Ascending aorta (tissue), 2 donors: ENCODE measurements around the gene PICK1. TPM values are rescaled to one million over a fixed set of nuclear protein-coding genes. Genes with fewer than 3 reads are reported as not detected.

Experiments
- DNase-seq, 2 donors: peaks; one replicate each; pipeline ENCODE4 v3.0.0-alpha.2; 2019; ENCODE audit warnings: low spot score in 2 of 2
- H3K27ac ChIP-seq, 2 donors: fragments of 200-600 bp; sonication (generic); one replicate each; pipeline ENCODE4 v1.5.1; 2016 to 2017; ENCODE audit warnings: mild to moderate bottlenecking in 1 of 2
- H3K27me3 ChIP-seq: fragments of 200-600 bp; sonication (generic); one replicate; pipeline ENCODE4 v1.5.1; 2017
- H3K36me3 ChIP-seq, 2 donors: fragments of 200-600 bp; sonication (generic); one replicate each; pipeline ENCODE4 v1.5.1; 2016
- H3K4me1 ChIP-seq, 2 donors: fragments of 200-600 bp; sonication (generic); one replicate each; pipeline ENCODE4 v1.5.1; 2016 to 2017; ENCODE audit warnings: mild to moderate bottlenecking in 1 of 2
- H3K4me3 ChIP-seq, 2 donors: fragments of 200-600 bp; sonication (generic); one replicate each; pipeline ENCODE4 v1.5.1; 2016 to 2017; ENCODE audit warnings: mild to moderate bottlenecking in 1 of 2
- H3K9me3 ChIP-seq, 2 donors: fragments of 200-600 bp; sonication (generic); one replicate each; pipeline ENCODE4 v1.5.1; 2016
- intact Hi-C: fragments of 100-400 bp; cut with DNase I; formaldehyde crosslinking; loops from one replicate; pipeline ENCODE4 v1.15.1; 2023
- total RNA-seq: library from RNA; depleted of rRNA; stranded (reverse); fragments of >200 nt; gene quantifications from one replicate; pipeline ENCODE4 v1.1.0, GENCODE V29; 2016
- TF ChIP-seq, protein P1 (sequence below), 3 experiments: fragments of 200-600 bp in 2 of 3; fragments of 450-650 bp in 1 of 3; sonication (generic) in 2 of 3; IDR thresholded peaks; one replicate each; pipeline ENCODE4 v1.5.1; 2016 to 2019; ENCODE audit warnings: antibody characterized with exemption in 3 of 3, mild to moderate bottlenecking in 1 of 3, moderate library complexity in 1 of 3

The PICK1 gene
- total RNA-seq, 1 donor from 2014 or later = 88.1 TPM

DNA sequence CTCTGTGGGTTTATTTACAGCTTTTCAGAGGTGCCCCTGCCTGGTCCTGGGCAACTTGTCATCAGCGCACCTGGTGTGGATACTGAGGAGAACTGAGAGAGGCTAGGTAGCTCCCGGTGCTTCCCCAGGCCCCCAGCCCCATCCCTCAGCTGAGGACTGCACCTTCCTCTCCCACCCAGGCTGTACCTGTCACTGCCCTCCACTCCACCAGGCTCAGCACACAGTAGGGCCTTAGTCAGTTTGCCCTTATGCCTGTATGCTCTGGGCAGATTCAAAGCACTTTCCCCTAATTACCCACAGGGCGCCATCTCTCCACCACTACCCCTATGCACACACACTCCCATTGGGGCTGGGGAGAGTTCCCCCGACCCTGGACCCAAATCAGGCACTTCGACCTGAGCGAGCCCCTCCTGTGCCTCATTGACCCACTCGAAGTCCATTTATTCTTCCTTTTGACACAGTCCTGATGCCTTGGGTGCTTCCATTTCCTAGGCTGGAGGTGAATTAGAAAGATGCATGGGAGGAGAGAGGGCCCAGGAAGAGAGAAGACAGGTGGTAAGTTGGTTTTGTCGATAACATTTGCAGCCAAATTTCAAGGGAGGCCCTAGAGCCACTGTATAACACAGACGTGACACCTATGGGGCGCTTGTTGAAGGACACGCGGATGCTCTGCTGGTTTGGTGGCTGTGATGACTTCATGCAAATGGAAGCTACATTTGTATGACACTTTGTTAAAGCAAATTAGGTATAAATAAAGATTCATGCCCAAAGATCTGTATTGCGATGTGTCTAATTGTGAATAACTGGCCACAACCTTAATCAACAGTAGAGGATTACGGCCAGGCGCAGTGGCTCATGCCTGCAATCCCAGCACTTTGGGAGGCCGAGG, 13.8 kb upstream of the PICK1 start:
- no peak overlapping the region for H3K4me3 ChIP-seq
- no peak overlapping the region for H3K27ac ChIP-seq
- no peaks in the 10 kb centered on the region for H3K9me3 ChIP-seq
- TF ChIP-seq, protein P1, sequence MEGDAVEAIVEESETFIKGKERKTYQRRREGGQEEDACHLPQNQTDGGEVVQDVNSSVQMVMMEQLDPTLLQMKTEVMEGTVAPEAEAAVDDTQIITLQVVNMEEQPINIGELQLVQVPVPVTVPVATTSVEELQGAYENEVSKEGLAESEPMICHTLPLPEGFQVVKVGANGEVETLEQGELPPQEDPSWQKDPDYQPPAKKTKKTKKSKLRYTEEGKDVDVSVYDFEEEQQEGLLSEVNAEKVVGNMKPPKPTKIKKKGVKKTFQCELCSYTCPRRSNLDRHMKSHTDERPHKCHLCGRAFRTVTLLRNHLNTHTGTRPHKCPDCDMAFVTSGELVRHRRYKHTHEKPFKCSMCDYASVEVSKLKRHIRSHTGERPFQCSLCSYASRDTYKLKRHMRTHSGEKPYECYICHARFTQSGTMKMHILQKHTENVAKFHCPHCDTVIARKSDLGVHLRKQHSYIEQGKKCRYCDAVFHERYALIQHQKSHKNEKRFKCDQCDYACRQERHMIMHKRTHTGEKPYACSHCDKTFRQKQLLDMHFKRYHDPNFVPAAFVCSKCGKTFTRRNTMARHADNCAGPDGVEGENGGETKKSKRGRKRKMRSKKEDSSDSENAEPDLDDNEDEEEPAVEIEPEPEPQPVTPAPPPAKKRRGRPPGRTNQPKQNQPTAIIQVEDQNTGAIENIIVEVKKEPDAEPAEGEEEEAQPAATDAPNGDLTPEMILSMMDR (IDR thresholded peaks at IDR 0.05) = no peak
- H3K4me1 ChIP-seq = no peaks in the 10 kb centered on the region
- DNase-seq = no peak
- intact Hi-C loops = no loop called here
- H3K36me3 ChIP-seq = no peaks in the 10 kb centered on the region
- H3K27me3 ChIP-seq = no peaks in the 10 kb centered on the region

DNA sequence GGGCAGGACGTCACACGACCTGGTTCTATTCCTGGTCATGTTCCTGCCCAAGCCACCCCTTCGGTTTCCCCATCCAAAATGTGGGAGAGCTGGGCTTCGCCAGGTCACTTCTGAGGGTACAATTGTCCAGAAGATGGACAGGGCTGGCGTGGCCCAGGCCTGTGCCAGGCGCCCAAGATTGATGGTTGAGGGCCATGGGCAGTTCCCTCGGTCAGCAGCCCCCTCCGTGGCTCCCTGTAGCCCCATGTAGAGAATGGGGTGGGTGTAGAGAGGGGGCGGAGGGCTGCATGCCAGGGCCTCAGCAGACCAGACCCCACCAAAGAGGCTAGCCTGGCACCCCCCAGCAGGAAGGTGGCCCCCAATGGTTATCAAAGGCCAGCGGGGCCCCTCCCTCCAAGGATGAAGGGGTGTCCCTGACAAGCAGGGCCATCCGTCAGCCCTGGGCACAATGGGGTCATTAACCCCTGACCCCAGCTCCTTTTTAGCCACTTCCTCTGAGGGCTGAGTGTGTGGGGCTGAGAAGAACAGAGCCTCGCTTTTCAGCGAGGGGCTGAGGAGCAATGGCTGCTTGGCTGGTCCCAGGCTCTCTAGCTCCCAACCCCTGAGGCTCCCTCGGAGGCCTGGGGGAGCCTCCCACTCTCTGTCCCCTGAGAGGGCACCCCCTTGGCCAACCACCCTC, 11.0 kb upstream of the PICK1 start:
- intact Hi-C loops = no loop called here
- Histone ChIP-seq H3K27ac (no peak overlapping the region), H3K36me3 (no peaks in the 10 kb centered on the region), H3K9me3 (no peaks in the 10 kb centered on the region), H3K4me1 (no peaks in the 10 kb centered on the region), H3K4me3 (no peak overlapping the region), H3K27me3 (no peaks in the 10 kb centered on the region)
- no peak for DNase-seq
- TF ChIP-seq, protein P1 (IDR thresholded peaks at IDR 0.05) = no peak

DNA sequence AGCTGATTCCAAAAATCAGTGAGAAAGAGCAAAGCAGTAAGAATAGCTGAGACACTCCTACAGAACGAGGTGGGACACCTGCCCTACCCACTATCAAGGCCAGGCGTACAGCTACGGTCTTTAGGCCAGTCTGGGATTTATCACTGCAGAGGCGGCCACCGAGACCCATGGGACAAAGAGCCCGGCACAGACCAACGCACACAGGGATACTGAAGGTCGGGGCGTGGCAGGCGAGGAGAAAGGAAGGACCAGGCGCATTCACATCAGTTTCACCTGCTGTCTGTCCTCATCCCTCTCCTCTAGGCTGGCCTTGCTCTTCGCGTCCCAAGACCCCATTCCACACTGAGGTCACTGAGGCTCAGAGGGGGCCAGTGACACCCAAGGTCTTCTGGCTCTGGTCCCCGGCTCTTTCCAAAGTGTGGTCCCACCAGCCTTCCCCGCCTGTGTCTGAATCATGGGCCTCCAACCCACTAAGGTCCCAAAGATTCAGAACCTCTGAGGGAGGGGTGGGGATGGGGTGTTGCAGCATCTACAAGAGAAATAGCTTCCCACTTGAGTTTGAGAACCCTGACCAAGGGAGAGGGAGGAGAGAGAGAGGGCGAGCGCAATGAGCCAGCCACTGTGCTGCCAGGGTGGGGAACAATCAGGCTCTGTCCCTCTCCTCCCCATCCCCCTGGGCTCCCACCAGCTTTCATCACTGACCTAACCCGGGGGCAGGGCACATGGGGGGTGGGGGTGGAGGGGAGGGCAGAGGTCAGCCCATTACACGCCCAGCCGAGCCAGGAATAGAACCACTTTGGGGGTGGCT, 7.2 kb upstream of the PICK1 start:
- no peaks in the 10 kb centered on the region for H3K27me3 ChIP-seq
- H3K27ac ChIP-seq = no peak overlapping the region
- no peaks in the 10 kb centered on the region for H3K36me3 ChIP-seq
- no peaks in the 10 kb centered on the region for H3K9me3 ChIP-seq
- TF ChIP-seq, protein P1 (IDR thresholded peaks at IDR 0.05) = no peak
- DNase-seq = no peak
- no peak overlapping the region for H3K4me3 ChIP-seq
- intact Hi-C loops = loop anchor here (5.0 to 10.0 kb wide), 2 partner anchors 102 to 635 kb away; partner anchors contain the start of gene TOMM22
- H3K4me1 ChIP-seq = no peaks in the 10 kb centered on the region

DNA sequence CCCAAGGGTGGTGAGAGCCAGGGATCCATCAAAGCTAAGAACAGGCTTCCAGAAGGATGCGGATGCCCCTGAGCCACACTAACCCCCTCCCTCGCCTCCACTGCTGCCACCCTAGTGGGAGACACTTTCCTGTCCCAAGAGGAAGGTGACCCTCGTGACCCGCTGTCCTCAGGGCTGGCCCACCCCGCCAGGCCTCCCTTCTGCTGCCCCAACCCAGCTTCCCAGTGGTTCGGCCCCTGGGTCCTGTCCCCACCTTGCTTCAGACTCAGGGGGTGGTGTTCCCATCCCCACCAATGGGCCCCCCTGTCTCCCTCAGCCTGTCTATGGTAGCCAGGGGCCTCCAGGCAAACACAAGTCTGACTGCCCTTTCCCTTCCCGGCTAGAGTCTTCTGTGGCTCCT, 6.5 kb upstream of the PICK1 start:
- no peak overlapping the region for H3K27ac ChIP-seq
- no peaks in the 10 kb centered on the region for H3K36me3 ChIP-seq
- no peak for DNase-seq
- no peaks in the 10 kb centered on the region for H3K9me3 ChIP-seq
- no peak overlapping the region for H3K4me3 ChIP-seq
- no peaks in the 10 kb centered on the region for H3K27me3 ChIP-seq
- intact Hi-C loops = loop anchor here (5.0 to 10.0 kb wide), 2 partner anchors 102 to 634 kb away; partner anchors contain the start of gene TOMM22
- H3K4me1 ChIP-seq = no peaks in the 10 kb centered on the region
- TF ChIP-seq, protein P1 (IDR thresholded peaks at IDR 0.05) = no peak

DNA sequence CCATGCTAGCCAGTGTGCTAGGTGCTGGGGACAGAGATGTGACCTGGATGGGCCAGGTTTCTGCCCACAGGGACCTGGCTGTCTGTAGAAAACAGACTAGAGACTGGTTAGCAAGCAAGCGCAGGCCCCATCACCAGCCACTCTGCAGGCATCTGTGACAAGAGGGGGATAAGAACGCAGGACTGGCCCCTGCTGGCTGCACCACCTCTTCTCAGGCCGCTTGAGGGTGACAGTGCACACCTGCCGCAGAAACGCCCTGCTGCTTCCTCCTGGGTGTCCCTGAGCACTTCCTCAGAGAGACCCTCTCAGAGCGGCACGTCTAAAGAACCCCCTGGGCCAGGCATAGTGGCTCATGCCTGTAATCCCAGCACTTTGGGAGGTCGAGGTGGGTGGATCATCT, 5.9 kb upstream of the PICK1 start:
- TF ChIP-seq, protein P1 (IDR thresholded peaks at IDR 0.05) = no peak
- no peaks in the 10 kb centered on the region for H3K9me3 ChIP-seq
- no peak for DNase-seq
- H3K4me1 ChIP-seq = peaks cover 0 to under 1% of the 10 kb centered on the region in 2 donors
- no peak overlapping the region for H3K4me3 ChIP-seq
- H3K27ac ChIP-seq = no peak overlapping the region
- no peaks in the 10 kb centered on the region for H3K36me3 ChIP-seq
- no peaks in the 10 kb centered on the region for H3K27me3 ChIP-seq
- intact Hi-C loops = loop anchor here (5.0 to 10.0 kb wide), 2 partner anchors 101 to 634 kb away; partner anchors contain the start of gene TOMM22
